Measurements from ENCODE around the gene TRPV5. TPM values are rescaled to one million over a fixed set of nuclear protein-coding genes. Genes with fewer than 3 reads are reported as not detected.

TRPV5 gene
- total RNA-seq, 4 donors from 2014 or later: not detected

DNA sequence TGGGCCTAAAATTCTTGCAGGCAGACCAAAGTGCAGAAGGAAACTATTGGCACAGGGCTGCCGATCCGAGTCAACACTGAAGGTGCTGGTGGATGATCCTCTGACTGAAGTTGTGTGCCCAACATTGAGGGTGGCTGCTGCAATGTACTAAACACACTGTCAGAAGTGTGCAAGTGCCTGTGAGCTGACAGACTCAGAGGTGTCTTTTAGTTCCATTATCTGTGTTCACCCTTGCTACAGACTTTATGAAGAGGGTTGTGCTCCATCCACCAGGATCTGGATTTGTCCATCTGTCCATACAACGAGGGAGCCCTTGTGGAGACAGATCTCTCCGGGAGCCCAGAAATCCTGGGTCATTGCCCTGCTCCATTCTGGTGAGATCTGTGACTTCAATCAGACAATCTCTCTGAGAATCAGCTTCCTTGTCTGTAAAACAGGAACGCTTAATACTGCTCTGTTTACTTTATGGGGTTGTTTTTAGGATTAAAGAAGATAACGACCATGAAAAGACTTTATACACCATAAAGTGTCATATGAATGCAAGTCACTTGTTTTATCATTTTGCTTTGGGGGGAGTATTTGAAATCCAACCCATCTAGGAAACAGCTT lies 38.5 kb downstream of the TRPV5 start:
- H3K27me3 ChIP-seq: no peaks in the 10 kb centered on the region
- no peaks in the 10 kb centered on the region for H3K36me3 ChIP-seq
- 81 to 90% methylated on average over 6 of the region's 6 CpGs for WGBS, 2 donors
- intact Hi-C loops (cut with DNase I): no loop called here
- H3K4me1 ChIP-seq: peaks cover 0 to 12% of the 10 kb centered on the region in 2 donors
- DNase-seq: no peak
- no peak overlapping the region for H3K27ac ChIP-seq
- H3K9me3 ChIP-seq: no peaks in the 10 kb centered on the region
- no peak overlapping the region for H3K4me3 ChIP-seq (replicated peaks in 1 of 3)
- no peak for TF ChIP-seq POLR2A (IDR thresholded peaks at IDR 0.05)
- TF ChIP-seq, protein P1, sequence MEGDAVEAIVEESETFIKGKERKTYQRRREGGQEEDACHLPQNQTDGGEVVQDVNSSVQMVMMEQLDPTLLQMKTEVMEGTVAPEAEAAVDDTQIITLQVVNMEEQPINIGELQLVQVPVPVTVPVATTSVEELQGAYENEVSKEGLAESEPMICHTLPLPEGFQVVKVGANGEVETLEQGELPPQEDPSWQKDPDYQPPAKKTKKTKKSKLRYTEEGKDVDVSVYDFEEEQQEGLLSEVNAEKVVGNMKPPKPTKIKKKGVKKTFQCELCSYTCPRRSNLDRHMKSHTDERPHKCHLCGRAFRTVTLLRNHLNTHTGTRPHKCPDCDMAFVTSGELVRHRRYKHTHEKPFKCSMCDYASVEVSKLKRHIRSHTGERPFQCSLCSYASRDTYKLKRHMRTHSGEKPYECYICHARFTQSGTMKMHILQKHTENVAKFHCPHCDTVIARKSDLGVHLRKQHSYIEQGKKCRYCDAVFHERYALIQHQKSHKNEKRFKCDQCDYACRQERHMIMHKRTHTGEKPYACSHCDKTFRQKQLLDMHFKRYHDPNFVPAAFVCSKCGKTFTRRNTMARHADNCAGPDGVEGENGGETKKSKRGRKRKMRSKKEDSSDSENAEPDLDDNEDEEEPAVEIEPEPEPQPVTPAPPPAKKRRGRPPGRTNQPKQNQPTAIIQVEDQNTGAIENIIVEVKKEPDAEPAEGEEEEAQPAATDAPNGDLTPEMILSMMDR (IDR thresholded peaks at IDR 0.05): no peak

DNA sequence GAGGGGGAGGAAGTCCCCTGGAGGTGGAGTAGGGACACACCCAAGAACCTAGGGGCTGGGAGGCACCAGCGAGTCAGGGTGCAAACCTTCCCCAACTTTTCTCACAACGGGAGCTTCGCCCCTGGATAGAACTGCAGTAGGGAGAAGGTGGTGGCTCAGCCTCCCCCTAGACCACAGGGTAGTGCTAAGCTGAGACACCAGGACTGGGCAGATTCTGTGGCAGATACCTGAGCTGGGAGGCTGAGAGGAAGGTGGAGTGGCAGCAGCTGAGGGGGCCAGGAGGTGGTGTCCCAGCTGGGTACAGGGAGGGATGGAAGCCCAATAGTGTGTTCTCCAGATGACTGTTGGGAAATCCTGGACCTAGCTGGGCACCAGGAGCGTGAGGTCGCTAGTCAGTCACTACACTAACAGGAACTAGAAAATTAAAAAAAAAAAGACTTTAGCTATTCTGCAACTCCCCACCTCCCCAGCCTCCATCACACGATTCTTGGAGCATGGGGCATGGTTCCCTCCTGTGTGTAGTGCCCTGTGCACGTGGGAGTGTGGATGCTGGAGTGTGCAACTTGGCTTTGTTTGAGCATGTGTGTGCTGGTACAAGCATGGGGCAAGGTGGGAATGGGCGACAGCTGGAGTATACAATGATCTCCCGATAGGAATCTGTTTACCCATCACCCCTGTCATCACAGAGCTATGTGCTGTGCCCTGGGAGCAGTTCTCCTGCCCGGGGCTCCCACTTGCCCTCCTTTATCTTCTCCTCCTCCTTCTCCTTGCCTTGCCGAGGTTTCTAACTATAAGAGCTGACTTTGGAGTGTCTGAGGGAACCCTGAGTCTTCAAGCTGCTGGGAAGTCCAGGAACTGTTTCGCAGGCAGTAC lies 39.2 kb downstream of the TRPV5 start:
- Histone ChIP-seq H3K9me3 (no peaks in the 10 kb centered on the region), H3K36me3 (no peaks in the 10 kb centered on the region), H3K27ac (no peak overlapping the region), H3K27me3 (no peaks in the 10 kb centered on the region), H3K4me3 (replicated peaks in 1 of 3) (no peak overlapping the region), H3K4me1 (peaks cover 0 to 12% of the 10 kb centered on the region in 2 donors)
- DNase-seq: no peak
- 81 to 83% methylated on average over 12 of the region's 12 CpGs for WGBS, 2 donors
- intact Hi-C loops (cut with DNase I): no loop called here
- no peak for TF ChIP-seq POLR2A (IDR thresholded peaks at IDR 0.05)
- TF ChIP-seq, protein P1 (IDR thresholded peaks at IDR 0.05): no peak

DNA sequence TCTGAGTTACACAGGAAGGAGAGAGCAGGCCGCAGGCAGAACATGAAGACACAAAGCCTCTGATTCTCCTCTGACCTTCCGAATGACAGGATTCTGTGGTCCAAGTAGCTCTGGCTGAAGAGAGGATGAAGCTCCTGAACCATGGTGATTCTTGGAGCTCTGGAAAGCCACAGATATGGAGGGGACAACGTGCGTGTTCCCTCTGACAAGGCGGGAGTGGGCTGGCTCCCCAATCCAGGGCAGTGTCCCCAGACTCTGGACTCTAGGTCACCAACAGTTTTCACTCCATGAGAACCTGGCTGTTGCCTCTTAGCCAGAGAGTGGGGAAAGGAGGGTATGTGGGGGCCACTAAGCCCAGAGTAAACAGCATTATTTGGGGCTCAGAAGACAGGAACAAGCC lies 40.6 kb downstream of the TRPV5 start:
- TF ChIP-seq, protein P1 (IDR thresholded peaks at IDR 0.05): no peak
- Histone ChIP-seq H3K4me1 (peaks cover 0 to 2% of the 10 kb centered on the region in 2 donors), H3K4me3 (replicated peaks in 1 of 3) (no peak overlapping the region), H3K36me3 (no peaks in the 10 kb centered on the region), H3K27ac (no peak overlapping the region), H3K9me3 (no peaks in the 10 kb centered on the region), H3K27me3 (no peaks in the 10 kb centered on the region)
- intact Hi-C loops (cut with DNase I): no loop called here
- DNase-seq: no peak
- WGBS, 2 donors: 88 to 93% methylated on average over 5 of the region's 5 CpGs

DNA sequence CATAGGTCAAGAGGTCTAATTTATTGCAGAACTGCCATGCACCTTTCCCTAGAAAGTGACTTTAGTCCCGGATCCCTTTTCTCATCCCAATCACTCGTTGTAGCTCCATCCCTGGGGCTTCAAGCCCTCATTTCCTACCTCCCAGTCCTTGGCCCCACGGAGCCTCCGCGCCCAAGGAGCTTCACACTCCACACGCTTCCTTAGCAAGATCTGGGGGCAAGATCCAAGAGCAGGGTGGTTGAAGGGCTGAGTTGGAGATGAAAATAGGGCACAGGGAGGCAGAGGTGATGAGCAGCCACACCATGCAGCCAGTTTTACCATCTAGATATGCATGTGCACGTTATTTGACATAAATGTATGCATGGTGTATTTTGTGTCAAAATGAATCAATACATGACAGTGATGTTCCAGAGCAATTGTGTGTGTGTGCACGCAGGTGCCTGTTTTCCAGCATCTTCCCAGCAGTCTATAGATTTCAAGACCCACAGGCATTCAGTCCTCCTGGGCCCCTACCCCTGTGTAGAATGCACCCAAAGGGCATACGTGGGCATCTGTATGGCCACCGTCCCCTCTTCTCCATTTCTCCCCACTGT lies 42.0 kb downstream of the TRPV5 start:
- DNase-seq: no peak
- TF ChIP-seq, protein P1 (IDR thresholded peaks at IDR 0.05): no peak
- no peak for TF ChIP-seq POLR2A (IDR thresholded peaks at IDR 0.05)
- Histone ChIP-seq H3K4me1 (no peaks in the 10 kb centered on the region), H3K27ac (no peak overlapping the region), H3K36me3 (no peaks in the 10 kb centered on the region), H3K9me3 (no peaks in the 10 kb centered on the region), H3K4me3 (replicated peaks in 1 of 3) (no peak overlapping the region), H3K27me3 (no peaks in the 10 kb centered on the region)
- intact Hi-C loops (cut with DNase I): no loop called here
- WGBS, 2 donors: 90 to 92% methylated on average over 10 of the region's 10 CpGs
